HepG2 (cell line): ENCODE measurements around the gene COPS6. TPM values are rescaled to one million over a fixed set of nuclear protein-coding genes. Genes with fewer than 3 reads are reported as not detected.

Source experiments
- BORCS8-MEF2B ChIP-seq: sonication (generic); formaldehyde crosslinking; IDR thresholded peaks from 2 replicates; pipeline ENCODE4 v1.8.0; 2022; ENCODE audit warnings: mild to moderate bottlenecking, missing genetic modification reagents
- CEBPB ChIP-seq: IDR thresholded peaks from 2 replicates; pipeline ENCODE4 v1.6.1; 2011; ENCODE audit warnings: low read depth, low read length, improper control_type of control experiment, borderline replicate concordance
- CEBPG ChIP-seq: IDR thresholded peaks from 2 replicates; pipeline ENCODE4 v1.6.1; 2016
- DNMT3B ChIP-seq: conservative IDR thresholded peaks from 2 replicates; pipeline ENCODE4 v1.6.1; 2016; ENCODE audit warnings: missing biosample characterization, control low read depth
- HNRNPH1 ChIP-seq: fragments of 200-400 bp; formaldehyde crosslinking; optimal IDR thresholded peaks from 2 replicates; pipeline ENCODE3; 2017; ENCODE audit warnings: mild to moderate bottlenecking, low read depth, low read length
- IKZF4 ChIP-seq: sonication (generic); formaldehyde crosslinking; IDR thresholded peaks from 2 replicates; pipeline ENCODE4 v1.5.1; 2020; ENCODE audit warnings: borderline replicate concordance, mild to moderate bottlenecking, low read depth, missing genetic modification reagents; ENCODE audit errors: not compliant biosample characterization
- MATR3 ChIP-seq: sonication (generic); formaldehyde crosslinking; IDR thresholded peaks from 2 replicates; pipeline ENCODE4 v1.4.0; 2020; ENCODE audit warnings: missing genetic modification reagents
- MNT ChIP-seq: fragments of 450-650 bp; IDR thresholded peaks from 2 replicates; pipeline ENCODE4 v1.6.1; 2016
- NFIC ChIP-seq: IDR thresholded peaks from 2 replicates; pipeline ENCODE4 v1.6.1; 2012; ENCODE audit warnings: mild to moderate bottlenecking, low read length, inconsistent platforms
- PHF5A ChIP-seq: IDR thresholded peaks from one replicate; pipeline ENCODE4 v1.6.1; 2018; ENCODE audit warnings: low read depth, missing genetic modification reagents; ENCODE audit not compliant: unreplicated experiment
- RARG ChIP-seq: sonication (generic); formaldehyde crosslinking; IDR thresholded peaks from 2 replicates; pipeline ENCODE4 v1.4.0; 2020; ENCODE audit warnings: low read depth, mild to moderate bottlenecking, missing genetic modification reagents
- RXRB ChIP-seq: IDR thresholded peaks from 2 replicates; pipeline ENCODE4 v1.6.1; 2016; ENCODE audit warnings: borderline replicate concordance, missing genetic modification reagents, missing compliant biosample characterization
- SNAI1 ChIP-seq: sonication (generic); formaldehyde crosslinking; IDR thresholded peaks from 2 replicates; pipeline ENCODE4 v1.5.0; 2020; ENCODE audit warnings: mild to moderate bottlenecking, missing genetic modification reagents, borderline replicate concordance
- TGIF2 ChIP-seq: IDR thresholded peaks from 2 replicates; pipeline ENCODE4 v1.6.1; 2016; ENCODE audit warnings: control low read depth, missing compliant biosample characterization
- TOPORS ChIP-seq: sonication (generic); formaldehyde crosslinking; IDR thresholded peaks from 2 replicates; pipeline ENCODE4 v1.8.0; 2023; ENCODE audit warnings: mild to moderate bottlenecking, missing genetic modification reagents
- ZFP41 ChIP-seq: sonication (generic); formaldehyde crosslinking; IDR thresholded peaks from 2 replicates; pipeline ENCODE4 v1.4.0; 2020; ENCODE audit warnings: mild to moderate bottlenecking, missing genetic modification reagents, borderline replicate concordance
- ZNF160 ChIP-seq: sonication (generic); formaldehyde crosslinking; IDR thresholded peaks from 2 replicates; pipeline ENCODE4 v1.8.0; 2022; ENCODE audit warnings: mild to moderate bottlenecking, inconsistent platforms, missing genetic modification reagents
- ZNF33B ChIP-seq: sonication (generic); formaldehyde crosslinking; IDR thresholded peaks from 2 replicates; pipeline ENCODE4 v1.5.1; 2020; ENCODE audit warnings: mild to moderate bottlenecking, missing genetic modification reagents
- ZNF350 ChIP-seq: sonication (generic); formaldehyde crosslinking; IDR thresholded peaks from 2 replicates; pipeline ENCODE4 v1.4.0; 2020; ENCODE audit warnings: mild to moderate bottlenecking, low read depth, missing genetic modification reagents, borderline replicate concordance
- polyA plus RNA-seq, 8 experiments: library from polyadenylated mRNA; depleted of rRNA in 3 of 8; stranded (reverse) in 7 of 8; unstranded in 1 of 8; fragments of >200 nt; fragmentation: Illumina TruSeq in 4 of 8; extraction: Trizol in 4 of 8; gene quantifications; 2 replicates each; pipeline versions ENCODE4 v1.2.1 to v1.2.3, GENCODE V29; 2011 to 2016; ENCODE audit warnings: low read depth in 4 of 8, missing spikeins in 1 of 8, mixed read lengths in 1 of 8; ENCODE audit not compliant: insufficient read depth in 1 of 8
- total RNA-seq, 5 experiments: library from RNA; depleted of rRNA; stranded (reverse); fragments of >200 nt; fragmentation: Illumina TruSeq; extraction: Trizol; gene quantifications; 2 replicates each; pipeline ENCODE4 v1.2.3, GENCODE V29; 2016; ENCODE audit warnings: low read depth in 1 of 5
- TF ChIP-seq, protein P1 (sequence below): sonication (generic); formaldehyde crosslinking; IDR thresholded peaks from 2 replicates; pipeline ENCODE4 v1.4.0; 2020; ENCODE audit warnings: missing genetic modification reagents
- TF ChIP-seq, protein P2 (sequence below): sonication (generic); formaldehyde crosslinking; IDR thresholded peaks from 2 replicates; pipeline ENCODE4 v1.5.0; 2020; ENCODE audit warnings: mild to moderate bottlenecking, missing genetic modification reagents, moderate library complexity
- TF ChIP-seq, protein P3 (sequence below): fragments of 450-650 bp; IDR thresholded peaks from 2 replicates; pipeline ENCODE4 v1.6.1; 2017

COPS6 gene
- total and polyA plus RNA-seq, 2 of the 13 experiments (the other 11 are each of a cell fraction or from before 2014, with no cell fraction given) = 33.4 to 117 TPM

- TF ChIP-seq MNT (peak; percentile 72), TOPORS (CRISPR knock-in tag) (peak; percentile 96), ZNF33B (no peak; the same call in 1 of the 2 replicates), ZNF160 (CRISPR knock-in tag) (peak; percentile 70; the same call in 1 of the 2 replicates), RXRB (CRISPR knock-in tag) (peak; percentile 84), NFIC (no peak), ZFP41 (CRISPR knock-in tag) (peak; percentile 26; the same call in 1 of the 2 replicates), IKZF4 (CRISPR knock-in tag) (no peak), BORCS8-MEF2B (CRISPR knock-in tag) (peak; percentile 83), TGIF2 (CRISPR knock-in tag) (peak; percentile 60; the same call in 1 of the 2 replicates), MATR3 (CRISPR knock-in tag) (no peak), SNAI1 (CRISPR knock-in tag) (no peak; the same call in 1 of the 2 replicates), DNMT3B (CRISPR knock-in tag) (no peak), CEBPG (CRISPR knock-in tag) (peak; percentile 56), CEBPB (no peak), ZNF350 (CRISPR knock-in tag) (peak; percentile 88), HNRNPH1 (no peak), PHF5A (peak; percentile 95), RARG (CRISPR knock-in tag) (no peak)
- TF ChIP-seq, protein P1, sequence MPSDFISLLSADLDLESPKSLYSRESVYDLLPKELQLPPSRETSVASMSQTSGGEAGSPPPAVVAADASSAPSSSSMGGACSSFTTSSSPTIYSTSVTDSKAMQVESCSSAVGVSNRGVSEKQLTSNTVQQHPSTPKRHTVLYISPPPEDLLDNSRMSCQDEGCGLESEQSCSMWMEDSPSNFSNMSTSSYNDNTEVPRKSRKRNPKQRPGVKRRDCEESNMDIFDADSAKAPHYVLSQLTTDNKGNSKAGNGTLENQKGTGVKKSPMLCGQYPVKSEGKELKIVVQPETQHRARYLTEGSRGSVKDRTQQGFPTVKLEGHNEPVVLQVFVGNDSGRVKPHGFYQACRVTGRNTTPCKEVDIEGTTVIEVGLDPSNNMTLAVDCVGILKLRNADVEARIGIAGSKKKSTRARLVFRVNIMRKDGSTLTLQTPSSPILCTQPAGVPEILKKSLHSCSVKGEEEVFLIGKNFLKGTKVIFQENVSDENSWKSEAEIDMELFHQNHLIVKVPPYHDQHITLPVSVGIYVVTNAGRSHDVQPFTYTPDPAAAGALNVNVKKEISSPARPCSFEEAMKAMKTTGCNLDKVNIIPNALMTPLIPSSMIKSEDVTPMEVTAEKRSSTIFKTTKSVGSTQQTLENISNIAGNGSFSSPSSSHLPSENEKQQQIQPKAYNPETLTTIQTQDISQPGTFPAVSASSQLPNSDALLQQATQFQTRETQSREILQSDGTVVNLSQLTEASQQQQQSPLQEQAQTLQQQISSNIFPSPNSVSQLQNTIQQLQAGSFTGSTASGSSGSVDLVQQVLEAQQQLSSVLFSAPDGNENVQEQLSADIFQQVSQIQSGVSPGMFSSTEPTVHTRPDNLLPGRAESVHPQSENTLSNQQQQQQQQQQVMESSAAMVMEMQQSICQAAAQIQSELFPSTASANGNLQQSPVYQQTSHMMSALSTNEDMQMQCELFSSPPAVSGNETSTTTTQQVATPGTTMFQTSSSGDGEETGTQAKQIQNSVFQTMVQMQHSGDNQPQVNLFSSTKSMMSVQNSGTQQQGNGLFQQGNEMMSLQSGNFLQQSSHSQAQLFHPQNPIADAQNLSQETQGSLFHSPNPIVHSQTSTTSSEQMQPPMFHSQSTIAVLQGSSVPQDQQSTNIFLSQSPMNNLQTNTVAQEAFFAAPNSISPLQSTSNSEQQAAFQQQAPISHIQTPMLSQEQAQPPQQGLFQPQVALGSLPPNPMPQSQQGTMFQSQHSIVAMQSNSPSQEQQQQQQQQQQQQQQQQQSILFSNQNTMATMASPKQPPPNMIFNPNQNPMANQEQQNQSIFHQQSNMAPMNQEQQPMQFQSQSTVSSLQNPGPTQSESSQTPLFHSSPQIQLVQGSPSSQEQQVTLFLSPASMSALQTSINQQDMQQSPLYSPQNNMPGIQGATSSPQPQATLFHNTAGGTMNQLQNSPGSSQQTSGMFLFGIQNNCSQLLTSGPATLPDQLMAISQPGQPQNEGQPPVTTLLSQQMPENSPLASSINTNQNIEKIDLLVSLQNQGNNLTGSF (CRISPR knock-in tag) = no peak
- TF ChIP-seq, protein P2, sequence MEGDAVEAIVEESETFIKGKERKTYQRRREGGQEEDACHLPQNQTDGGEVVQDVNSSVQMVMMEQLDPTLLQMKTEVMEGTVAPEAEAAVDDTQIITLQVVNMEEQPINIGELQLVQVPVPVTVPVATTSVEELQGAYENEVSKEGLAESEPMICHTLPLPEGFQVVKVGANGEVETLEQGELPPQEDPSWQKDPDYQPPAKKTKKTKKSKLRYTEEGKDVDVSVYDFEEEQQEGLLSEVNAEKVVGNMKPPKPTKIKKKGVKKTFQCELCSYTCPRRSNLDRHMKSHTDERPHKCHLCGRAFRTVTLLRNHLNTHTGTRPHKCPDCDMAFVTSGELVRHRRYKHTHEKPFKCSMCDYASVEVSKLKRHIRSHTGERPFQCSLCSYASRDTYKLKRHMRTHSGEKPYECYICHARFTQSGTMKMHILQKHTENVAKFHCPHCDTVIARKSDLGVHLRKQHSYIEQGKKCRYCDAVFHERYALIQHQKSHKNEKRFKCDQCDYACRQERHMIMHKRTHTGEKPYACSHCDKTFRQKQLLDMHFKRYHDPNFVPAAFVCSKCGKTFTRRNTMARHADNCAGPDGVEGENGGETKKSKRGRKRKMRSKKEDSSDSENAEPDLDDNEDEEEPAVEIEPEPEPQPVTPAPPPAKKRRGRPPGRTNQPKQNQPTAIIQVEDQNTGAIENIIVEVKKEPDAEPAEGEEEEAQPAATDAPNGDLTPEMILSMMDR (CRISPR knock-in tag) = peak; percentile 98
- TF ChIP-seq, protein P3, sequence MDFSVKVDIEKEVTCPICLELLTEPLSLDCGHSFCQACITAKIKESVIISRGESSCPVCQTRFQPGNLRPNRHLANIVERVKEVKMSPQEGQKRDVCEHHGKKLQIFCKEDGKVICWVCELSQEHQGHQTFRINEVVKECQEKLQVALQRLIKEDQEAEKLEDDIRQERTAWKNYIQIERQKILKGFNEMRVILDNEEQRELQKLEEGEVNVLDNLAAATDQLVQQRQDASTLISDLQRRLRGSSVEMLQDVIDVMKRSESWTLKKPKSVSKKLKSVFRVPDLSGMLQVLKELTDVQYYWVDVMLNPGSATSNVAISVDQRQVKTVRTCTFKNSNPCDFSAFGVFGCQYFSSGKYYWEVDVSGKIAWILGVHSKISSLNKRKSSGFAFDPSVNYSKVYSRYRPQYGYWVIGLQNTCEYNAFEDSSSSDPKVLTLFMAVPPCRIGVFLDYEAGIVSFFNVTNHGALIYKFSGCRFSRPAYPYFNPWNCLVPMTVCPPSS = no peak
Measured at GRCh38 chr7:100081535-100082102, 7.2 kb upstream of the COPS6 start, which contains the start of gene ZNF3 (continued).
